VCaP (cell line): ENCODE results near the gene CHD5.

ENCODE experiments used
- H3K27ac ChIP-seq: fragments of 450-650 bp; 2 replicates; pipeline ENCODE4 v1.5.1; 2017
- CTCF ChIP-seq: fragments of 450-650 bp; conservative IDR thresholded peaks from 2 replicates; pipeline ENCODE4 v1.5.1; 2017; ENCODE audit warnings: mild to moderate bottlenecking, moderate library complexity

The CHD5 gene

GRCh38 chr1:6157132-6157527 is 23.0 kb downstream of the CHD5 start:
- no peak for TF ChIP-seq CTCF
- peak overlapping the region; percentile 96 for H3K27ac ChIP-seq

GRCh38 chr1:6154525-6155319 is 25.4 kb downstream of the CHD5 start:
- TF ChIP-seq CTCF: no peak
- no peak overlapping the region for H3K27ac ChIP-seq

- H3K27ac ChIP-seq: no peak overlapping the region
- TF ChIP-seq CTCF: no peak
Observed at GRCh38 chr1:6152882-6153281, 27.2 kb downstream of the CHD5 start.

GRCh38 chr1:6152181-6152580 is 27.9 kb downstream of the CHD5 start:
- no peak overlapping the region for H3K27ac ChIP-seq
- no peak for TF ChIP-seq CTCF

- H3K27ac ChIP-seq: no peak overlapping the region
- TF ChIP-seq CTCF: no peak
Observed at GRCh38 chr1:6151291-6151822, 28.8 kb downstream of the CHD5 start.

GRCh38 chr1:6150006-6150938 is 29.8 kb downstream of the CHD5 start:
- TF ChIP-seq CTCF: no peak
- no peak overlapping the region for H3K27ac ChIP-seq

GRCh38 chr1:6149597-6149996 is 30.5 kb downstream of the CHD5 start:
- no peak overlapping the region for H3K27ac ChIP-seq
- no peak for TF ChIP-seq CTCF
